Adipocyte (in vitro differentiated cells): Measurements from ENCODE around the gene SNX32.

Experiments
- DNase-seq: peaks from one replicate; pipeline ENCODE4 v3.0.0-alpha.2; 2015; ENCODE audit warnings: low read depth
- H3K27me3 ChIP-seq: replicated peaks from 2 replicates; pipeline ENCODE4 v1.7.0; 2013; ENCODE audit warnings: mild to moderate bottlenecking, low read length, moderate library complexity; ENCODE audit not compliant: control insufficient read depth, insufficient read depth
- H3K36me3 ChIP-seq: 2 replicates; pipeline ENCODE4 v1.7.0; 2013; ENCODE audit warnings: low read length, mild to moderate bottlenecking, moderate library complexity; ENCODE audit not compliant: control insufficient read depth, insufficient read depth, severe bottlenecking
- H3K4me1 ChIP-seq: 2 replicates; pipeline ENCODE4 v1.7.0; 2013; ENCODE audit warnings: mild to moderate bottlenecking, low read length, moderate library complexity; ENCODE audit not compliant: control insufficient read depth, insufficient read depth
- H3K4me3 ChIP-seq: 2 replicates; pipeline ENCODE4 v1.7.0; 2013; ENCODE audit warnings: mild to moderate bottlenecking, low read length, moderate library complexity
- H3K9ac ChIP-seq: 2 replicates; pipeline ENCODE4 v1.7.0; 2013; ENCODE audit warnings: mild to moderate bottlenecking, low read length, moderate library complexity
- H3K9me3 ChIP-seq: 2 replicates; pipeline ENCODE4 v1.7.0; 2013; ENCODE audit warnings: mild to moderate bottlenecking, low read length, moderate library complexity; ENCODE audit not compliant: control insufficient read depth

Gene SNX32

DNA sequence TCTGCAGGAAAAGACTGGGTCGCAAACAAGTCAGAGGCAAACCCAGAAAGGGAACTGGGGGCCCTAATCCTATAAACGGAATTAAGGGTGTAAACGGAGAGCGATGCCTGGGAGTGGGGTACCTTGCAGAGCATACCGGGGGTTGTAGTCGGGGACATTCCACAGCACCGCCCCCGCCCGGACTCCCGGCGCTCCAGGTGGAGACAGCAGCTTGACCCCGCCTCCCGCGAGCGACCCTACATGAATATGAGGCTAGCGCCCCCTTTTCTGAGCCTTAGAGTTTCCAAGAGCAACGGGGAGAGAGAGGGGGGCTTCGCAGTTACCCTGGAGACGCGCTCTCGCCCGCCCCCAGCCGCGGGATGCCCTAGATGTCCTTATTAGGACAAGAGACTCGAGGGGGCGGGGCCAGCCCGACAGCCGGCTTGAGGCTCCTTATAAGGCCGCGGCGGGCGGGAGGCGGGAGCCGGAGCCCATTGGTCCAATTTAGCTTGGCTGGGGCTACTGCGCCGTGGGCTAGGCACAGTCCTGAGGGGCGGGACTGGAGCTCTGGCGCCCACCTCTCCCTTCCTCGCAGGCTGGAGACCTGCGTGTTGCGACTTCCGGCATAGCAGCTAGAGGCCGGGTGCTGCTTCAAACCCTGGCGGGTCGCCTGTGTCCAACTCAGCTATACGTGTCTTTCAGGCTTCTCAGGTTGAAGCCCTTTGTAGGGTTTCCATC lies 25.5 kb downstream of the SNX32 start:
- no peaks in the 10 kb centered on the region for H3K27me3 ChIP-seq
- H3K4me1 ChIP-seq = peaks cover 50% of the 10 kb centered on the region
- peak; percentile 99 for DNase-seq
- peaks cover 45% of the 10 kb centered on the region for H3K36me3 ChIP-seq
- H3K9ac ChIP-seq = peak overlapping the region; percentile 99
- H3K4me3 ChIP-seq = peak overlapping the region; percentile 94
- no peaks in the 10 kb centered on the region for H3K9me3 ChIP-seq

DNA sequence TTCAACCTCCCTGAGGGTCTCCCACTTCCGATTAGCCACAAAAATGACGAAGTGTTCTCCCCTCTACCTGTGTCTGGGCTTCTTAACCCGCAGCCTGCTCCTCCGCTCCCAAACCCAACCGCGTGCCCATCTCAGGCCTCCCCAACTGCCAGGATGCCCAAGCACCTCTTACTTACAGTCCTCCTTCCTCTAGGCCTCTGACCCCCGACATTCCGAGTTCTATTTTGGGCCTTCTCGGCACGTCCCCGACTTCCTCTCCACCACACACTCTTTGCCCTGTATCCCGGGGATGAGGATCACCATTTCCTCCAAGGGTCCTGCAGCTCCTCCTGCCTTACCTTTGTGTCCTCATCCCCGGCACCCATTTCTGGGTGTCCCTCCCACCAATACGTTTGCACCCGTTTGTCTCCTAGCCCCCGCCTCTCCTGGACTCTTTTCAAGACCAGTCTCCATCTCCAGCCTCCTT lies 26.1 kb downstream of the SNX32 start:
- Histone ChIP-seq H3K9me3 (no peaks in the 10 kb centered on the region), H3K36me3 (peaks cover 45% of the 10 kb centered on the region), H3K4me1 (peaks cover 47% of the 10 kb centered on the region), H3K9ac (peak overlapping the region; percentile 99), H3K4me3 (peak overlapping the region; percentile 94), H3K27me3 (no peaks in the 10 kb centered on the region)
- peak; percentile 49 for DNase-seq

DNA sequence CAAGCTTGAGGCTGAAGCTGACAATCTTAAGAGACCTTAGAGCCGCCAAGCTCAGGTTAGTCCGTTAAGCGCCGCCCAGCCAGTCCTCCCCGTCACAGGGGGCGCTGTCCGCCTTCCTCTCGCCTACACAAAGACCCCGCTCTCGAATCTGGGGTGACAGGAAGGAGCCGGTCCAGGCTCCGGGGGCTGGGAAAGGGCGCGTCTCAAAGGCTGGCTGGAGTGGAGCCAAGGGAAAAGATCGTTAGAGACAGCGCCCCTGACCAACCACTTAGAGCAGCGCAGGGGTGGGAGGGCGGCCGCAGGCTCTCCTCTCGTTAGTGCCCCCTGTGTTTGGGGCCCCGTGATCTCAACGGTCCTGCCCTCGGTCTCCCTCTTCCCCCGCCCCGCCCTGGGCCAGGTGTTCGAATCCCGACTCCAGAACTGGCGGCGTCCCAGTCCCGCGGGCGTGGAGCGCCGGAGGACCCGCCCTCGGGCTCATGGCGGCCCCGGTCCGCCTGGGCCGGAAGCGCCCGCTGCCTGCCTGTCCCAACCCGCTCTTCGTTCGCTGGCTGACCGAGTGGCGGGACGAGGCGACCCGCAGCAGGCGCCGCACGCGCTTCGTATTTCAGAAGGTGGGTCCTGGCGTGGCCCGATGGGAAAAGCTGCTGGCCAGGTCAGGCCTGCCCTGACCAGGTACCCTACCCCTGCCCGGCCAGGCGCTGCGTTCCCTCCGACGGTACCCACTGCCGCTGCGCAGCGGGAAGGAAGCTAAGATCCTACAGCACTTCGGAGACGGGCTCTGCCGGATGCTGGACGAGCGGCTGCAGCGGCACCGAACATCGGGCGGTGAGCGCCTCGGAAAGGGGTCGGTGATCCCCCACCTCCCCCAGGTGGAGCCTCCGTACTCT lies 26.8 kb downstream of the SNX32 start, which contains the start of gene MUS81:
Gene MUS81, plus strand, starts transcription at position 156 of the 887 bp plus-strand sequence. Its CDS starts 321 bp downstream, at position 477.
- DNase-seq = peak; percentile 98
- Histone ChIP-seq H3K4me3 (peak within 1 kb of the TSS; percentile 94), H3K36me3 (peaks cover 45% of the 10 kb centered on the region), H3K9ac (peak within 1 kb of the TSS; percentile 99), H3K27me3 (no peaks in the 10 kb centered on the region), H3K9me3 (no peaks in the 10 kb centered on the region), H3K4me1 (peaks cover 44% of the 10 kb centered on the region)

DNA sequence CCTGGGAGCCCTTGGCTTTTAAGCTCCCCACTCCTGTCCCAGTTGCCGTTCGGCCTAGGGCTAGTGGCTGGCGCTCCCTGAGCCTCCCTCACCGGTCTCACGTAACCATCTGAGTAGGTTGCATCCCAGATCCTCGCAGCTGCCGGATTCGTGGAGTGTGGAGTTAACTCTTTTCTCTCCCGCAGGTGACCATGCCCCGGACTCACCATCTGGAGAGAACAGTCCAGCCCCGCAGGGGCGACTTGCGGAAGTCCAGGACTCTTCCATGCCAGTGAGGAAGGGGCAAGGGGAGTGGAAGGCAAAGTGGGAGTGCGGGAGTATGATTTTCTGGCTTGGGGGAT lies 27.4 kb downstream of the SNX32 start:
- Histone ChIP-seq H3K9ac (peak overlapping the region; percentile 99), H3K9me3 (no peaks in the 10 kb centered on the region), H3K4me1 (peaks cover 38% of the 10 kb centered on the region), H3K27me3 (no peaks in the 10 kb centered on the region), H3K4me3 (peak overlapping the region; percentile 94), H3K36me3 (peaks cover 46% of the 10 kb centered on the region)
- peak; percentile 38 for DNase-seq

DNA sequence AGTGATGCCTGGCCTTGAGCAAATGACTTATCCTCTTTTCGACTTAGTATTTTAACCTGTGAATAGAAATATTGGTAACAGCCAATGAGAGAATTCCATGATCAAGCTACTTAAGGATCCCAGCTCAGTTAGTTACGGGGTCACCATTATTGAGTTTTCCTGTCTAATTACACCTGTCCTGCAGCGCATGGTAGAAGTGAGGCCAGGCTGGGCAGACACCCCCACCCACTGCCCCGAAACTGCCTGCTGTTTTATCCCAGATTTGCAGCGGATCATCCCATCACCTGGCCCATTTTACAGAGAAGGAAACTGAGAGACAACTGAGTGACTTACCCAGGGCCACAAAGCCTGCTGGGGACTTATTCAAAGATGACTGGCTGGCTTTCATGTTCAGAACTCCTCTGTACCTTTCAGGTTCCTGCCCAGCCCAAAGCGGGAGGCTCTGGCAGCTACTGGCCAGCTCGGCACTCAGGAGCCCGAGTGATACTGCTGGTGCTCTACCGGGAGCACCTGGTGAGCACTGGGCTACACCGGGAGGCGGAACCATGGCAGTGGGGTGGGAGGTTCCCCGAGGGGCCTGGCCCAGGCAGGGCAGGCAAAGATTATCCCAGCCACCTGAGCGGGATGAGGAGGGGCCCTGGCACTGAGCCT lies 27.9 kb downstream of the SNX32 start:
- H3K9me3 ChIP-seq = no peaks in the 10 kb centered on the region
- H3K36me3 ChIP-seq = peaks cover 50% of the 10 kb centered on the region
- no peak for DNase-seq
- H3K4me1 ChIP-seq = peaks cover 34% of the 10 kb centered on the region
- peak overlapping the region; percentile 94 for H3K4me3 ChIP-seq
- peak overlapping the region; percentile 99 for H3K9ac ChIP-seq
- H3K27me3 ChIP-seq = no peaks in the 10 kb centered on the region

DNA sequence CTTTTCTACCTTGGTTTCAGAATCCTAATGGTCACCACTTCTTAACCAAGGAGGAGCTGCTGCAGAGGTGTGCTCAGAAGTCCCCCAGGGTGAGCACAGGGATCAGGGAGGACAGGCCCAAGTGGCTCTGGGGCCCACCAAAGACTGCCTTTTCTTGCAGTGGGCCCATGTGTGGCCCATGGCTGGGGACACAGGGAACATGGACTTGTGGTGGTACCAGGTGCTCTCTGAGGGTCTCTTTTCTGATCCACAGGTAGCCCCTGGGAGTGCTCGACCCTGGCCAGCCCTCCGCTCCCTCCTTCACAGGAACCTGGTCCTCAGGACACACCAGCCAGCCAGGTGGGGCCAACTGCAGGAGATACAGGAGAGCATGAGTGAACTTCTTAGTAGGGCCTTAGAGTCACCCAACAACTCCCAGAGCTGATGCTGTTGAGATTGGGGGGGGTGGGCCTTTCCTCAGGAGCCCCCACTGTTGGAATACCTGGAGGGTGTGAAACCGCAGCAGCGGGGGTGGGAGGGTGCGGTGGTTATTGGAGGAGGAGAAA lies 28.5 kb downstream of the SNX32 start:
- no peak overlapping the region for H3K4me3 ChIP-seq
- DNase-seq = no peak
- peaks cover 57% of the 10 kb centered on the region for H3K36me3 ChIP-seq

DNA sequence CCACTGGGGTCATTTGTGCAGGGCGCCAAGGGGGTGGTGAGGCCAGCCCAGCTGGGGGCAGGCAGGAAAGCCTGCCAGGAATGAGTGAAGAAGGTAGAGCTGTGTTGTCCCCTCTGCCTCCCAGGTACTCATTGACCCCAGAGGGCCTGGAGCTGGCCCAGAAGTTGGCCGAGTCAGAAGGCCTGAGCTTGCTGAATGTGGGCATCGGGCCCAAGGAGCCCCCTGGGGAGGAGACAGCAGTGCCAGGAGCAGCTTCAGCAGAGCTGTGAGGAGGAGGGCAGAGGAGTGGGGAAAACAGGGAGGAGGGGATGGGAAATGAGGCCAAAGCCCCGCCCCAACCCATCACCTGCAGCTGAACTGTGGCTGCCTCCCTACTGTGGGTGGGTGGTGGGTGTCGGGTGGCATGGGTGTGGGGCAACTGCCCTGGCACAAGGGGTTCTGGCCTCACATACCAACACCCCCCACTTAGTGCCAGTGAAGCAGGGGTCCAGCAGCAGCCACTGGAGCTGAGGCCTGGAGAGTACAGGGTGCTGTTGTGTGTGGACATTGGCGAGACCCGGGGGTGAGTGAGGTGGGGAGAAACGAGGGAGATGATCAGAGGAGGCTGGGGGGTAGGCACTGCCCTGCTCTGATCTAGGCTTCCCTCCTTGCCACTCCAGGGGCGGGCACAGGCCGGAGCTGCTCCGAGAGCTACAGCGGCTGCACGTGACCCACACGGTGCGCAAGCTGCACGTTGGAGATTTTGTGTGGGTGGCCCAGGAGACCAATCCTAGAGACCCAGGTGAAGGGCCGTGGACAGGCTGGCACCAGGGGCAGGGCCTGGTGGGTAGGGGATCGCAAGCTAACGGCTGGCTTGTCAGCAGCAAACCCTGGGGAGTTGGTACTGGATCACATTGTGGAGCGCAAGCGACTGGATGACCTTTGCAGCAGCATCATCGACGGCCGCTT lies 29.5 kb downstream of the SNX32 start:
- no peak for DNase-seq
- H3K9ac ChIP-seq = peak overlapping the region; percentile 39

More for the DNA sequence above, 28.5 kb downstream of the SNX32 start:
- H3K9me3 ChIP-seq = no peaks in the 10 kb centered on the region
- no peaks in the 10 kb centered on the region for H3K27me3 ChIP-seq
- H3K4me1 ChIP-seq = peaks cover 34% of the 10 kb centered on the region
- H3K9ac ChIP-seq = peak overlapping the region; percentile 99

DNA sequence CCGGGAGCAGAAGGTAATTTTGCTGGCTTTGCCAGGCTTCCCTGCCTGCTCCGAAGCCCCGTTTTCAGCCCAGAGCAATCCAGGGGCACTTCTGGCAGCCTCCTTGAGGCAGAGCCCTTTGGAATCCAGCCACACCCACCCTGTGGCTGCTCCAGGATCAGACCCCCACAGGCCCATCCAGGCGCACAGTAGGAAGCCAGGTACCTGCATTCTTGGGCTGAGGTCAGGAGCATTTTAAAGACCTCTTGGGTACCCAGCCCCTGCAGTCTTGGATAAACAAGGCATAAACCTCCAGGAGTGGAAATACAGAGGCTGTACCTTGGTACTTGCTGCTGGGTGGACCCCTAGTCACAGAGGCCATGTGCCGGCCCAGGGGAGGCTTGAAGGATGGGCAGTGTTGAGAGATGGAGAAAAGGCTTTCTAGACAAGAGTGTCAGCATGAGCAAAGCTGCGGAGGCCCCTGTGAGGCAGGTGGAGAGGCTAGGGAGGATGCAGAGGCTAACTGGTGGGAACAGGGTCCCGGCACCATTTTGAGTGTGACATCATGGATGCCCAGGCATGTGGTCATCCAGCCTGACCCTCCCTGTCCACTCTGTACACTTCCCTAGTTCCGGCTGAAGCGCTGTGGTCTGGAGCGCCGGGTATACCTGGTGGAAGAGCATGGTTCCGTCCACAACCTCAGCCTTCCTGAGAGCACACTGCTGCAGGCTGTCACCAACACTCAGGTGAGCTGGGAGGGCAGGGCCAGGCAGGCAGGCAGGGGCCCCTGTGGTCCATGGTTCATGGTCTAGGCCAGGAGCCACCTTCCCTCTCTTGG lies 30.3 kb downstream of the SNX32 start:
- no peak overlapping the region for H3K4me3 ChIP-seq
- no peaks in the 10 kb centered on the region for H3K9me3 ChIP-seq
- peaks cover 72% of the 10 kb centered on the region for H3K36me3 ChIP-seq
- H3K27me3 ChIP-seq = no peaks in the 10 kb centered on the region
- no peak for DNase-seq
- no peak overlapping the region for H3K9ac ChIP-seq
- H3K4me1 ChIP-seq = peaks cover 26% of the 10 kb centered on the region

More for the DNA sequence above, 29.5 kb downstream of the SNX32 start:
- peaks cover 65% of the 10 kb centered on the region for H3K36me3 ChIP-seq
- peaks cover 34% of the 10 kb centered on the region for H3K4me1 ChIP-seq
- no peaks in the 10 kb centered on the region for H3K9me3 ChIP-seq
- no peaks in the 10 kb centered on the region for H3K27me3 ChIP-seq
- no peak overlapping the region for H3K4me3 ChIP-seq

DNA sequence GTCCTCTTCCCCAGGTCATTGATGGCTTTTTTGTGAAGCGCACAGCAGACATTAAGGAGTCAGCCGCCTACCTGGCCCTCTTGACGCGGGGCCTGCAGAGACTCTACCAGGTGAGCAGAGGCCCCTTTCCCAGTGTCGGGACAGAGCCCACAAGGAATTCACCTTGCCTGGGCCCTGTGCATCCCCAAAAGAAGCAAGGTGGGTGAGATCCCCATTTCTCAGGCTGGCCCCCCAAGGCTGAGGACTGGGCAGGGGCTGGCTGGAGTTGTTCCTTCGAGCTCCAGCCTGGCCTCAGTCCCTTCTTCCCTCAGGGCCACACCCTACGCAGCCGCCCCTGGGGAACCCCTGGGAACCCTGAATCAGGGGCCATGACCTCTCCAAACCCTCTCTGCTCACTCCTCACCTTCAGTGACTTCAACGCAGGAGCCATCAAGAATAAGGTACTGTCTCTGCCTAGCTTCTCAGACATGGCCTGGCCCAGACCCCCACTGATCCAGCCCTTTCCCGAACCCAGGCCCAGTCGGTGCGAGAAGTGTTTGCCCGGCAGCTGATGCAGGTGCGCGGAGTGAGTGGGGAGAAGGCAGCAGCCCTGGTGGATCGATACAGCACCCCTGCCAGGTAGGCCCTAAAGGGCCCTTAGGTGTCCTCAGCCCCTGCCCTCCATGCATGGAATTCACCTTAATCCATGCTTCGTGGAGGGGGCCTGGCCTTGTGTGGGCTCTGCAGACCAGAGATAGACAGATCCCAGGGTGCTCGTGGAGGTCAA lies 31.1 kb downstream of the SNX32 start:
- no peak overlapping the region for H3K4me3 ChIP-seq
- peaks cover 80% of the 10 kb centered on the region for H3K36me3 ChIP-seq
- H3K4me1 ChIP-seq = peaks cover 22% of the 10 kb centered on the region
- no peaks in the 10 kb centered on the region for H3K9me3 ChIP-seq
- no peak for DNase-seq
- no peaks in the 10 kb centered on the region for H3K27me3 ChIP-seq
- H3K9ac ChIP-seq = no peak overlapping the region
